SW480 (cell line): ENCODE results near the gene RLN3.
A peak's percentile ranks its signal among the peaks of the same experiment; 100 is the strongest.
"Not testable (repeated sequence)": the region's sequence is repeated elsewhere in the genome, so short reads cannot be mapped to it uniquely, and the experiment has no call there.

Experiments
- DNase-seq: peaks from one replicate; pipeline ENCODE4 v3.0.0-alpha.2; 2016; ENCODE audit warnings: low spot score

Gene RLN3

GRCh38 chr19:14021474-14021873, 6.5 kb upstream of the RLN3 start:
- DNase-seq = no peak

- no peak for DNase-seq
Measured at GRCh38 chr19:14022469-14022868, 5.5 kb upstream of the RLN3 start.

- DNase-seq = peak; percentile 73
Measured at GRCh38 chr19:14023404-14024235, 4.3 kb upstream of the RLN3 start.

- DNase-seq = not testable (repeated sequence)
Measured at GRCh38 chr19:14026652-14027192, 1.2 kb upstream of the RLN3 start.

- DNase-seq = no peak
Measured at GRCh38 chr19:14028901-14029300, 953 bp downstream of the RLN3 start.

GRCh38 chr19:14030997-14031718, 3.2 kb downstream of the RLN3 start:
- no peak for DNase-seq

- DNase-seq = peak; percentile 61
Measured at GRCh38 chr19:14031719-14032480, 4.0 kb downstream of the RLN3 start, which contains the start of gene IL27RA. TSS of gene IL27RA (plus strand) at chr19:14031762. CDS start at chr19:14031873, 111 bp downstream.

GRCh38 chr19:14033946-14034345, 6.0 kb downstream of the RLN3 start:
- no peak for DNase-seq

- DNase-seq = not testable (repeated sequence)
Measured at GRCh38 chr19:14035159-14035558, 7.2 kb downstream of the RLN3 start.

GRCh38 chr19:14035706-14036105, 7.8 kb downstream of the RLN3 start:
- no peak for DNase-seq

- no peak for DNase-seq
Measured at GRCh38 chr19:14039181-14039580, 11.2 kb downstream of the RLN3 start.

- DNase-seq = peak; percentile 71
Measured at GRCh38 chr19:14042659-14043608, 15.0 kb downstream of the RLN3 start.

GRCh38 chr19:14047866-14048265, 19.9 kb downstream of the RLN3 start:
- DNase-seq = not testable (repeated sequence)

- no peak for DNase-seq
Measured at GRCh38 chr19:14048443-14049153, 20.6 kb downstream of the RLN3 start.

- DNase-seq = no peak
Measured at GRCh38 chr19:14050512-14050911, 22.6 kb downstream of the RLN3 start.

- DNase-seq = not testable (repeated sequence)
Measured at GRCh38 chr19:14050961-14051360, 23.0 kb downstream of the RLN3 start.

- no peak for DNase-seq
Measured at GRCh38 chr19:14051980-14052379, 24.0 kb downstream of the RLN3 start.

GRCh38 chr19:14052470-14052869, 24.5 kb downstream of the RLN3 start:
- no peak for DNase-seq

- DNase-seq = no peak
Measured at GRCh38 chr19:14053032-14053431, 25.1 kb downstream of the RLN3 start.

- DNase-seq = no peak
Measured at GRCh38 chr19:14053500-14053899, 25.6 kb downstream of the RLN3 start.
